K562 (cell line): Measurements from ENCODE around the gene ZNF473. TPM values are rescaled to one million over a fixed set of nuclear protein-coding genes. Genes with fewer than 3 reads are reported as not detected.

Experiments
- ATF7 ChIP-seq: fragments of 450-650 bp; IDR thresholded peaks from 2 replicates; pipeline ENCODE4 v1.7.1; 2014; ENCODE audit warnings: mild to moderate bottlenecking, moderate library complexity
- BRF1 ChIP-seq: IDR thresholded peaks from 3 replicates; pipeline ENCODE4 v1.6.1; 2011; ENCODE audit warnings: borderline replicate concordance, mild to moderate bottlenecking; ENCODE audit not compliant: insufficient read length; ENCODE audit errors: extremely low read depth
- CHD1 ChIP-seq: fragments of 200-600 bp; sonication (generic); IDR thresholded peaks from one replicate; pipeline ENCODE4 v1.6.1; 2012; ENCODE audit warnings: mild to moderate bottlenecking, moderate library complexity, low read length, inconsistent platforms
- FOXP4 ChIP-seq: sonication (generic); formaldehyde crosslinking; IDR thresholded peaks from 2 replicates; pipeline ENCODE4 v1.8.0; 2022; ENCODE audit warnings: mild to moderate bottlenecking, missing genetic modification reagents, borderline replicate concordance
- GABPB2 ChIP-seq: fragments of 250-450 bp; sonication (Bioruptor Pico); conservative IDR thresholded peaks from 2 replicates; pipeline ENCODE4 v1.5.1; 2021; ENCODE audit warnings: mild to moderate bottlenecking
- GTF2E2 ChIP-seq: fragments of 200-800 bp; sonication (Bioruptor generic); IDR thresholded peaks from 2 replicates; pipeline ENCODE4 v1.6.1; 2016; ENCODE audit warnings: missing genetic modification characterization, missing compliant biosample characterization
- GTF2F1 ChIP-seq: IDR thresholded peaks from 2 replicates; pipeline ENCODE4 v1.6.1; 2011; ENCODE audit warnings: low read depth, low read length, improper control_type of control experiment
- HOXB6 ChIP-seq: fragments of 250-450 bp; sonication (Bioruptor Pico); IDR thresholded peaks from 2 replicates; pipeline ENCODE4 v1.5.1; 2022; ENCODE audit warnings: mild to moderate bottlenecking, borderline replicate concordance
- MCM3 ChIP-seq: fragments of 450-650 bp; IDR thresholded peaks from 2 replicates; pipeline ENCODE4 v1.6.1; 2016
- MYNN ChIP-seq, 2 experiments: sonication (generic); formaldehyde crosslinking in 1 of 2; IDR thresholded peaks; 2 replicates each; pipeline versions ENCODE4 v1.5.0 to v1.6.1; 2016 to 2020; ENCODE audit warnings: antibody characterized with exemption in 1 of 2, missing genetic modification reagents in 1 of 2
- NCOR1 ChIP-seq: fragments of 450-650 bp; IDR thresholded peaks from 2 replicates; pipeline ENCODE4 v1.6.1; 2016; ENCODE audit warnings: mild to moderate bottlenecking, moderate library complexity
- NFATC3 ChIP-seq: fragments of 450-650 bp; IDR thresholded peaks from 2 replicates; pipeline ENCODE4 v1.6.1; 2017; ENCODE audit warnings: mild to moderate bottlenecking
- PYGO2 ChIP-seq: fragments of 450-650 bp; IDR thresholded peaks from 2 replicates; pipeline ENCODE4 v1.6.1; 2016; ENCODE audit warnings: mild to moderate bottlenecking, missing genetic modification characterization, moderate library complexity, missing compliant biosample characterization
- SRSF3 ChIP-seq: fragments of 200-400 bp; formaldehyde crosslinking; IDR thresholded peaks from 2 replicates; pipeline ENCODE4 v1.6.1; 2016; ENCODE audit warnings: mild to moderate bottlenecking, low read length, moderate library complexity; ENCODE audit not compliant: insufficient read depth
- SRSF9 ChIP-seq: fragments of 200-400 bp; formaldehyde crosslinking; IDR thresholded peaks from 2 replicates; pipeline ENCODE4 v1.6.1; 2017; ENCODE audit warnings: low read depth, low read length, borderline replicate concordance
- TBP ChIP-seq: optimal IDR thresholded peaks from 2 replicates; pipeline ENCODE3; 2011; ENCODE audit warnings: low read depth, low read length, improper control_type of control experiment
- U2AF2 ChIP-seq: fragments of 200-400 bp; formaldehyde crosslinking; optimal IDR thresholded peaks from 2 replicates; pipeline ENCODE3; 2017; ENCODE audit warnings: low read depth, mild to moderate bottlenecking, low read length
- ZBTB2 ChIP-seq: fragments of 450-650 bp; IDR thresholded peaks from 2 replicates; pipeline ENCODE4 v1.6.1; 2016; ENCODE audit warnings: antibody characterized with exemption
- ZNF12 ChIP-seq: sonication (generic); formaldehyde crosslinking; IDR thresholded peaks from 2 replicates; pipeline ENCODE4 v1.4.0; 2020; ENCODE audit warnings: mild to moderate bottlenecking, missing genetic modification reagents
- ZNF232 ChIP-seq: sonication (generic); formaldehyde crosslinking; IDR thresholded peaks from 2 replicates; pipeline ENCODE4 v1.8.0; 2022; ENCODE audit warnings: mild to moderate bottlenecking, missing genetic modification reagents
- ZNF583 ChIP-seq: fragments of 250-450 bp; sonication (Bioruptor Pico); IDR thresholded peaks from 2 replicates; pipeline ENCODE4 v1.4.0; 2020
- polyA plus RNA-seq, 8 experiments: library from polyadenylated mRNA; depleted of rRNA in 4 of 8; stranded (reverse) in 5 of 8; unstranded in 3 of 8; fragments of >200 nt; fragmentation: Nextera tagmentation in 2 of 8; fragmentation: Illumina TruSeq in 1 of 8; extraction: Ambion mirVana in 2 of 8; extraction: Trizol in 1 of 8; gene quantifications; 2 replicates each; pipeline versions ENCODE4 v1.2.1 to v1.2.3, GENCODE V29; 2011 to 2014; ENCODE audit warnings: inconsistent platforms in 1 of 8, missing spikeins in 1 of 8
- total RNA-seq, 7 experiments: library from RNA; depleted of rRNA in 6 of 7; stranded (reverse); fragments of >200 nt in 6 of 7; fragmentation: Illumina TruSeq in 2 of 7; extraction: Trizol in 2 of 7; gene quantifications; 2 replicates each; pipeline versions ENCODE4 v1.2.1 to v1.2.3, GENCODE V29; 2011 to 2021; ENCODE audit warnings: low replicate concordance in 1 of 7

Gene ZNF473
- total and polyA plus RNA-seq, 9 of the 15 experiments (the other 6 are each of a cell fraction or from before 2014, with no cell fraction given), result 8.2 to 34.0 (median 28.5) TPM

GRCh38 chr19:49987159-49987698 lies 38.6 kb upstream of the ZNF473 start (continued):
- peak; percentile 88; the same call in 1 of the 2 replicates for TF ChIP-seq GABPB2 (CRISPR knock-in tag)
- peak; percentile 58 for TF ChIP-seq TBP
- peak; percentile 97 for TF ChIP-seq PYGO2 (tag)
- TF ChIP-seq SRSF3, result no peak
- peak; percentile 97 for TF ChIP-seq ZNF12 (CRISPR knock-in tag)
- TF ChIP-seq ZNF232 (CRISPR knock-in tag), result peak; percentile 100
- TF ChIP-seq FOXP4 (CRISPR knock-in tag), result peak; percentile 100
- no peak for TF ChIP-seq GTF2F1
- no peak for TF ChIP-seq CHD1
- TF ChIP-seq NCOR1, result no peak
- peak; percentile 80 for TF ChIP-seq ZBTB2
- no peak for TF ChIP-seq U2AF2
- TF ChIP-seq GTF2E2 (tag), result 0 out of 2 replicates have a peak, but pooled peaks have one; percentile 29
- peak; percentile 69; the same call in 1 of the 2 replicates for TF ChIP-seq NFATC3
- TF ChIP-seq SRSF9, result no peak
- TF ChIP-seq ZNF583 (CRISPR knock-in tag), result peak; percentile 98
- TF ChIP-seq ATF7, result peak; percentile 53; the same call in 1 of the 2 replicates
- TF ChIP-seq MYNN (IDR thresholded peaks at IDR 0.05), result peak; percentile 91
- TF ChIP-seq MYNN (CRISPR knock-in tag; IDR thresholded peaks at IDR 0.05), result peak; percentile 95
- no peak for TF ChIP-seq BRF1
- TF ChIP-seq HOXB6 (CRISPR knock-in tag), result no peak
- no peak for TF ChIP-seq MCM3
